Ishikawa (cell line): ENCODE measurements around the gene CLDN2.

Experiments
- CEBPB ChIP-seq: IDR thresholded peaks from 2 replicates; pipeline ENCODE4 v1.6.1; 2012
- CREB1 ChIP-seq: IDR thresholded peaks from 2 replicates; pipeline ENCODE4 v1.6.1; 2012; ENCODE audit warnings: low read depth
- EGR1 ChIP-seq: IDR thresholded peaks from 2 replicates; pipeline ENCODE4 v1.6.1; 2012
- EP300 ChIP-seq: IDR thresholded peaks from 2 replicates; pipeline ENCODE4 v1.6.1; 2012; ENCODE audit warnings: borderline replicate concordance
- FOXM1 ChIP-seq: IDR thresholded peaks from 2 replicates; pipeline ENCODE4 v1.6.1; 2012; ENCODE audit warnings: low read depth, borderline replicate concordance
- MAX ChIP-seq: IDR thresholded peaks from 2 replicates; pipeline ENCODE4 v1.6.1; 2012
- NFIC ChIP-seq: IDR thresholded peaks from 2 replicates; pipeline ENCODE4 v1.6.1; 2012
- RAD21 ChIP-seq: IDR thresholded peaks from 2 replicates; pipeline ENCODE4 v1.6.1; 2012; ENCODE audit warnings: low read depth
- REST ChIP-seq: IDR thresholded peaks from 2 replicates; pipeline ENCODE4 v1.6.1; 2012; ENCODE audit warnings: low read depth, mild to moderate bottlenecking
- TAF1 ChIP-seq: IDR thresholded peaks from 2 replicates; pipeline ENCODE4 v1.6.1; 2012; ENCODE audit warnings: low read depth, mild to moderate bottlenecking
- TCF12 ChIP-seq: IDR thresholded peaks from 2 replicates; pipeline ENCODE4 v1.6.1; 2012; ENCODE audit warnings: low read depth
- TEAD4 ChIP-seq: IDR thresholded peaks from 2 replicates; pipeline ENCODE4 v1.6.1; 2012
- YY1 ChIP-seq: IDR thresholded peaks from 2 replicates; pipeline ENCODE4 v1.6.1; 2012; ENCODE audit warnings: low read depth
- ZBTB7A ChIP-seq: IDR thresholded peaks from 2 replicates; pipeline ENCODE4 v1.6.1; 2012; ENCODE audit warnings: low read depth
- TF ChIP-seq, protein P1 (sequence below): IDR thresholded peaks from 2 replicates; pipeline ENCODE4 v1.6.1; 2012

Gene CLDN2

DNA sequence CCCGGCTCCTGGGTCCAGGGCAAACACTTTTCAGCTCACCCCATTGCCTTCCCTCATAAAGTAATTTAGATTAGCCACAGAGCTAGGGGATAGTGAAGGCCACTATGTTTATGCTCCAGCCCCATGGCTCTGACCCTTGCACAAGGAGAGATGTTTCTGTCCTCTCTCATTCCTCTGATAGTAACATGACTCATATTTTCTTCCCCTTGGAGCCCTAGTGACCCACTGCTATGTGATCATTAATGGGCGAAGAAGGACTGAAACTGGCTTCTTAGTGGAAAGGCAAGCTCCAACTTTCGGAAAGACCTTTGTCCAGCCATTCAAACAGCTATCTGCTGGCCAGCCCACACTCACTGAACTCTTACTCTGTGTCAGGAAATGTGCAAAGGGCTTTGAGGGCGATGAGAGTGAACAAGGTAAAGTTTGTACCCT lies 12.3 kb downstream of the CLDN2 start:
- TF ChIP-seq RAD21 (no peak), TEAD4 (no peak), FOXM1 (no peak), YY1 (no peak), EP300 (no peak), CEBPB (no peak), TAF1 (no peak), NFIC (no peak), CREB1 (no peak), TCF12 (no peak), MAX (no peak), REST (no peak), EGR1 (no peak), ZBTB7A (no peak)
- TF ChIP-seq, protein P1, sequence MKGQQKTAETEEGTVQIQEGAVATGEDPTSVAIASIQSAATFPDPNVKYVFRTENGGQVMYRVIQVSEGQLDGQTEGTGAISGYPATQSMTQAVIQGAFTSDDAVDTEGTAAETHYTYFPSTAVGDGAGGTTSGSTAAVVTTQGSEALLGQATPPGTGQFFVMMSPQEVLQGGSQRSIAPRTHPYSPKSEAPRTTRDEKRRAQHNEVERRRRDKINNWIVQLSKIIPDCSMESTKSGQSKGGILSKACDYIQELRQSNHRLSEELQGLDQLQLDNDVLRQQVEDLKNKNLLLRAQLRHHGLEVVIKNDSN: no peak

- TF ChIP-seq NFIC: no peak
- TF ChIP-seq TCF12: no peak
- no peak for TF ChIP-seq TAF1
- TF ChIP-seq EP300: no peak
- TF ChIP-seq RAD21: no peak
- no peak for TF ChIP-seq YY1
- no peak for TF ChIP-seq CEBPB
- no peak for TF ChIP-seq REST
- TF ChIP-seq ZBTB7A: no peak
- TF ChIP-seq, protein P1: no peak
- no peak for TF ChIP-seq FOXM1
- no peak for TF ChIP-seq MAX
- no peak for TF ChIP-seq TEAD4
- TF ChIP-seq EGR1: no peak
- no peak for TF ChIP-seq CREB1
Observed at GRCh38 chrX:106932960-106933537, 12.8 kb downstream of the CLDN2 start.

DNA sequence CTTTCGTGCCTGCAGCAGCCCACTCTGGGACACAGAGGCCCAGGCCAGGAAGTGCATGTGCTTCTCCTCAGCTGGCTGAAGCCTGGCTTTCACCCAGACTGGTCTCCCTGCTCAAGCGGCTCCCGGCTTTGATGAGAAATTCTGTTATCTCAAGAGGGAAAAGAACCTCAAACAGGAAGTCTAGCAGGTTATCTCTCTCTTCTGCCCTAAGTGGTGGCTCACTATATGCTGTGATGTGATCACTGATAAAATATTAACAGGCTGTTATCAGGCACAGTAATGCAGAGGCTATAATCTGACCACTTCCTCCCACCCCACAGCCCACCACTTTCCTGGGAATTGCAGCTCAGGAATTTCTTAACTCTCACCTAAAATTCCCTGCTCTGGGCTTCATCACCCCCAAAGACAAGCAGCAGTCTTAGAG lies 13.3 kb downstream of the CLDN2 start:
- TF ChIP-seq, protein P1: no peak
- TF ChIP-seq CEBPB: no peak
- no peak for TF ChIP-seq MAX
- TF ChIP-seq FOXM1: no peak
- TF ChIP-seq ZBTB7A: no peak
- no peak for TF ChIP-seq EGR1
- TF ChIP-seq TEAD4: no peak
- TF ChIP-seq TAF1: no peak
- TF ChIP-seq TCF12: no peak
- no peak for TF ChIP-seq REST
- TF ChIP-seq NFIC: no peak
- TF ChIP-seq CREB1: no peak
- TF ChIP-seq YY1: no peak
- TF ChIP-seq EP300: no peak
- TF ChIP-seq RAD21: no peak
